ENCODE results near the gene GPATCH4. TPM values are rescaled to one million over a fixed set of nuclear protein-coding genes. Genes with fewer than 3 reads are reported as not detected.

Gene GPATCH4
- total and polyA plus RNA-seq, 10 of the 15 experiments (the other 5 are each of a cell fraction or from before 2014, with no cell fraction given) = 35.5 to 111 (median 73.9) TPM

GRCh38 chr1:156608981-156609380, 7.7 kb upstream of the GPATCH4 start:
- Histone ChIP-seq H3K27me3 (replicated peaks in 1 of 2; ENCODE audit: control insufficient read depth in 2 of 2, insufficient read depth in 2 of 2, low read length in 1 of 2) (peaks cover 0 to 3% of the 10 kb centered on the region in 2 experiments; a peak in 2 of 4 replicates), H3K79me2 (ENCODE audit: control insufficient read depth, insufficient read depth, low read length) (no peaks in the 10 kb centered on the region), H3K36me3 (ENCODE audit: control insufficient read depth in 2 of 2, insufficient read depth in 2 of 2, low read length in 1 of 2) (no peaks in the 10 kb centered on the region), H3K4me1 (ENCODE audit: control insufficient read depth, insufficient read depth, low read length) (0 out of 2 replicates have a peak, but pooled peaks cover 4% of the 10 kb centered on the region), H3K4me3 (no peak overlapping the region), H4K20me1 (ENCODE audit: control insufficient read depth, insufficient read depth) (no peaks in the 10 kb centered on the region), H3K4me2 (ENCODE audit: control insufficient read depth, insufficient read depth) (no peak overlapping the region), H3K9ac (ENCODE audit: control insufficient read depth, insufficient read depth, low read length) (no peak overlapping the region), H3K27ac (ENCODE audit: control insufficient read depth, insufficient read depth) (no peak overlapping the region), H2AFZ (ENCODE audit: control insufficient read depth, low read depth, low read length) (no peak overlapping the region), H3K9me3 (replicated peaks; ENCODE audit: control insufficient read depth, insufficient read depth, low read length) (no peaks in the 10 kb centered on the region)
- in situ Hi-C loops (cut with MboI) (loop anchor here (5.0 to 10.0 kb wide), 2 partner anchors 154 to 222 kb away; no protein-coding TSS in a partner anchor), intact Hi-C loops (cut with micrococcal nuclease; ENCODE audit: unreplicated experiment) (loop anchor here (1.0 to 10.0 kb wide), 4 partner anchors 25 to 224 kb away; no protein-coding TSS in a partner anchor)
- TF ChIP-seq CREB1 (IDR thresholded peaks at IDR 0.05; ENCODE audit: low read depth) (no peak), GABPA (IDR thresholded peaks at IDR 0.05; ENCODE audit: low read depth) (no peak), RFX5 (IDR thresholded peaks at IDR 0.05; ENCODE audit: low read depth, low read length) (no peak), HCFC1 (IDR thresholded peaks at IDR 0.05; ENCODE audit: low read length) (no peak), RAD21 (IDR thresholded peaks at IDR 0.05; ENCODE audit: insufficient read depth, low read depth, low read length) (peak; percentile 77), PKNOX1 (IDR thresholded peaks at IDR 0.05) (no peak), SMC3 (IDR thresholded peaks at IDR 0.05; ENCODE audit: borderline replicate concordance, low read length) (peak; percentile 84), TCF12 (IDR thresholded peaks at IDR 0.05; ENCODE audit: low read depth, low read length) (0 out of 2 replicates have a peak, but pooled peaks have one; percentile 35), E2F4 (IDR thresholded peaks at IDR 0.05; ENCODE audit: low read depth, low read length) (no peak), ATF7 (IDR thresholded peaks at IDR 0.05; ENCODE audit: low read depth) (no peak), CTCF (IDR thresholded peaks at IDR 0.05 in 2 of 3, conservative IDR thresholded peaks at IDR 0.05 in 1 of 3; ENCODE audit: control insufficient read depth in 2 of 3, extremely low read depth in 1 of 3, insufficient read depth in 1 of 3, low read depth in 3 of 3, low read length in 3 of 3) (peak; percentile 72 to 81 (median 72)), BMI1 (IDR thresholded peaks at IDR 0.05; ENCODE audit: borderline replicate concordance) (no peak), HDGF (IDR thresholded peaks at IDR 0.05) (no peak), TBL1XR1 (IDR thresholded peaks at IDR 0.05; ENCODE audit: low read depth, low read length) (no peak), YY1 (IDR thresholded peaks at IDR 0.05; ENCODE audit: low read depth, low read length) (peak; percentile 46; the same call in 1 of the 2 replicates), NR2C2 (IDR thresholded peaks at IDR 0.05; ENCODE audit: borderline replicate concordance, control insufficient read depth, insufficient read length, low read depth) (no peak)
- TF ChIP-seq, protein P1, sequence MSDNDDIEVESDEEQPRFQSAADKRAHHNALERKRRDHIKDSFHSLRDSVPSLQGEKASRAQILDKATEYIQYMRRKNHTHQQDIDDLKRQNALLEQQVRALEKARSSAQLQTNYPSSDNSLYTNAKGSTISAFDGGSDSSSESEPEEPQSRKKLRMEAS (IDR thresholded peaks at IDR 0.05; ENCODE audit: low read depth, low read length) = no peak
- BruUV-seq (replicated peaks) = no TSS peak
- FAIRE-seq = peak; percentile 54
- CTCF ChIA-PET = interaction anchor here (0.6 to 2.1 kb wide), 34 partner anchors 8 to 250 kb away, joined by 3 to 40 read pairs (median 5); partner anchors contain the start of genes HAPLN2, NAXE and TTC24
- SMC1A ChIA-PET (ENCODE audit: uncharacterized antibody, unreplicated experiment) = interaction anchor here (1.0 to 2.1 kb wide), 11 partner anchors 16 to 223 kb away, joined by 3 to 23 read pairs (median 8); partner anchors contain the start of gene NAXE
- 25% methylated on average over 6 of the region's 6 CpGs for WGBS (ENCODE audit: insufficient coverage, insufficient replicate concordance, low lambda C conversion rate, missing lambda C conversion rate)
- peak; percentile 94 for ATAC-seq
- POLR2A ChIA-PET = no interaction called here
- no peak for DNase-seq (ENCODE audit: low read depth, low spot score)
- RAD21 ChIA-PET (ENCODE audit: unreplicated experiment) = interaction anchor here (0.6 to 2.1 kb wide), 19 partner anchors 9 to 223 kb away, joined by 3 to 11 read pairs (median 4); partner anchors contain the start of genes MEF2D and NAXE
